AG10803 (cell line): ENCODE results near the gene INSM1.

Source experiments
- DNase-seq: peaks from one replicate; pipeline ENCODE4 v3.0.0; 2010; ENCODE audit warnings: low read depth
- H3K4me3 ChIP-seq: 2 replicates; pipeline ENCODE4 v1.5.1; 2011; ENCODE audit warnings: mild to moderate bottlenecking, low read length, control low read depth
- CTCF ChIP-seq: conservative IDR thresholded peaks from 2 replicates; pipeline ENCODE4 v1.5.1; 2011; ENCODE audit warnings: mild to moderate bottlenecking, low read length, control low read depth, inconsistent platforms

Gene INSM1

DNA sequence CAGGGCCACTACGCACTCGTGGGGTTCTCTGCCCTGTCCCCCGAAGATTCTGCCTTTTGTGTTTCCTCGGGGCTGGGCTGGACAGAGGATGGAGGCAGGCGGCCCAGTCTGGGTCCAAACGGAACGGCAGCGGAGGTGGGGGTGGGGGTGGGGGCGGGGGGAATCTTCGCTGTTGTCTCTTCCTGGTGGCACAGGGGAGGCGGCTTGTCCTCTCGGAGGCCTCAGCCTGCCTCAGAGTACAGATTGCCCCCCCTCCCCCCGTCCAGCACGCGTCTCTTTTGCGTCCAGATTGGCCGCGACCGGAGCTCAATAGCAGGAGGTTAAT, 1.4 kb upstream of the INSM1 start:
- no peak for DNase-seq
- no peak overlapping the region for H3K4me3 ChIP-seq
- no peak for TF ChIP-seq CTCF

DNA sequence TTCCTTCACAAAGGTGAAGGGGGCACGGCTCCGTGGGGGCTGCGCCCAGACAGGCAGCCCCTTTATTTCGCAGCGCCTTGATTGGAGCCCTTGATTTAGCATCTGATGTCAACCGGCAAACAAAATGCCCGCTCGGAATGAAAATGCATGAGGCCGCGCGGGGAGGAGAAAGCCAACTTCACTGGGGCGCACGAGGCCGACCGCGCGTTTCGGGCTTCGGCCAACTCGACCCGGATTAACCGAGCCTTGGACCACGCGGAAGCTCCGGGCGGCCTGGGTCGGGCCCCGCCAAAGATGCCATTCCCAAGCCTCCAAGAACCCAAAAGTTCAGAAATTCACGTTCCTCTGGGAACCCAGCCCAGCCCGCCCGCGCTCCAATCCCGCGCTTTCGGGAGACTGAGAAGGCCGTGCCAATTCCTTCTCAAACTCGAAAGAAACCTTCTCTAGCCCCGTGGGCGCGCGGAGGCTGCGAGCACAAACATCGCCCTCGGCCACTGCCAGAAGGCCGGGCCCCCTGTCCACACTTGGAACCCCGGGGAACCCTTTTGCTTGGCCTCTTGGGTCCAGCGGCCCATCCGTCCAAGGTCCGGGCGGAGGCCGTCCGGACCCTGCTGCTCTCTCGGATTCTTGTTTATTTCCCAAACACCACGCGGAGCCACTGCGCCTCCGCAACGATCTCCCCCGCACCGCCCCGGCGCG, 879 bp upstream of the INSM1 start:
- DNase-seq = no peak
- no peak overlapping the region for H3K4me3 ChIP-seq
- TF ChIP-seq CTCF = no peak

GRCh38 chr20:20368418-20369249, 730 bp downstream of the INSM1 start:
- no peak for TF ChIP-seq CTCF
- no peak overlapping the region for H3K4me3 ChIP-seq
- no peak for DNase-seq

DNA sequence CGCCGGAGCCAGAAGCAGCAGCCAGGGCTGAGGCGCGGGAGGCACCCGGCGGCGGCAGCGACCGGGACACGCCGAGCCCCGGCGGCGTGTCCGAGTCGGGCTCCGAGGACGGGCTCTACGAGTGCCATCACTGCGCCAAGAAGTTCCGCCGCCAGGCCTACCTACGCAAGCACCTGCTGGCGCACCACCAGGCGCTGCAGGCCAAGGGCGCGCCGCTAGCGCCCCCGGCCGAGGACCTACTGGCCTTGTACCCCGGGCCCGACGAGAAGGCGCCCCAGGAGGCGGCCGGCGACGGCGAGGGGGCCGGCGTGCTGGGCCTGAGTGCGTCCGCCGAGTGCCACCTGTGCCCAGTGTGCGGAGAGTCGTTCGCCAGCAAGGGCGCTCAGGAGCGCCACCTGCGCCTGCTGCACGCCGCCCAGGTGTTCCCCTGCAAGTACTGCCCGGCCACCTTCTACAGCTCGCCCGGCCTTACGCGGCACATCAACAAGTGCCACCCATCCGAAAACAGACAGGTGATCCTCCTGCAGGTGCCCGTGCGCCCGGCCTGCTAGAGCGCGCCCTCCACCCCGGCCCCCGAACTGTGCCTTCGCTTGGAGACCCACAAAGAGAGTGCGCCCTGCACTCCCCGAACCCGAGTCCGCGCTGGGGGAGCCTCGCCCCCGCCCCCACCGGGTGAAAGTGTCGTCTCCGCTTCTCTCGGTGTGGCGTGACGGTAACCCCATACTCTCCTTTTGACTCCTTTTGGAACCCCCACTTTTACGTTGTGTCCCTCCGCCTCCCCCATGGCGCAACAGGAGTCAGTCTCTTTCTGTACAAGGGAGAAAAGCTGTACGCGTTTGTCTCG, 1.6 kb downstream of the INSM1 start:
- no peak for TF ChIP-seq CTCF
- DNase-seq = no peak
- no peak overlapping the region for H3K4me3 ChIP-seq

GRCh38 chr20:20370094-20370575, 2.2 kb downstream of the INSM1 start:
- DNase-seq = no peak
- no peak overlapping the region for H3K4me3 ChIP-seq
- no peak for TF ChIP-seq CTCF

DNA sequence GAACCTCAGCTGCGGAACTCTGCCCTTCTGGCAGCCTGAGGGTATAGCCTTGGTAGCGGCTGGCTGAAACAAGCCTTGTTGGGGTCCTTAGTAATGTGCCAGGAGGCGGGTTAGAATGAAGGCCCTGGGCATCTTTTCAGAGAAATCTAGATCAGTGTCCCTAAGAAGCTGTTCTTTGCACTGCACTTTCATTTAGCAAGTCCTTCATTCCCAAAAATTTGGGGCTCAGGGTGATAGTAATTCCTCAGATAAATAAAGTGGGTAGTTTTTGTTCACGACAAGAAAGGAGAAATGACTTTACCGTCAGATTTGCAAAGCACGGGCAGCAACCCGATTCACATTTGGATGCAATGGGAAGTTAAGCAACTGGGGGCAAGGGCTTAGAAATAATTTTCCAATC, 3.2 kb downstream of the INSM1 start:
- DNase-seq = no peak
- TF ChIP-seq CTCF = no peak

More for the DNA sequence above, 3.2 kb downstream of the INSM1 start:
- H3K4me3 ChIP-seq = no peak overlapping the region
